Germinal center (tissue), 1 donor: ENCODE measurements around the gene CATSPER4.

ENCODE experiments used
- DNase-seq: peaks from one replicate; pipeline ENCODE4 v3.0.0; 2012; ENCODE audit warnings: mixed read lengths, low spot score

CATSPER4 gene

DNA sequence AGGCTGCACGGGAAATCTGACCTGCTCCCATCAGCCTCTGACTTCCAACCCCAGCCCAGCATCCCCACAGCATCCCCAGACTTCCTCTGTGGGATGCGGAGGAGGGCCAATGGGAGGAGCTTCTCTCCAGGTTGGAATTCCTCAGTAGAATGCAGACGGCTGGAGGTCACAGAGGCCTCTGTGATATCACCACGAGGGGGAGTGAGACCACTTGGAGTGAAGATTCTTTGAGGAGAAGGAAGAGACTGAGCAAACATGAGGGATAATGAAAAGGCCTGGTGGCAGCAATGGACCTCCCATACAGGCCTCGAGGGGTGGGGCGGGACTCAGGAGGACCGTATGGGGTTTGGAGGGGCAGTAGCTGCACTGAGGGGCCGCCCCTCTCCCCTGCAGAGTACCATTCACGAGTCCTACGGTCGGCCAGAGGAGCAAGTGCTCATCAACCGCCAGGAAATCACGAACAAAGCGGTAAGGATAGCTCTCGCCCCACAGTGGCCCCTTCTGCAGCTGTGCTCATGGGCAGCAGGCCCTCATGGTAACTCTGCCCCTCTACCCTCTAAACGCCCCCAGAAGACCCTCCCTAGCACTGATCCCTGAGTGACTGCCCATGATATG is at the start of gene CATSPER4:
TSS of gene CATSPER4 (plus strand) at position 230 of the 615 bp plus-strand sequence. CDS start at position 256, 26 bp downstream.
- DNase-seq, result no peak

DNA sequence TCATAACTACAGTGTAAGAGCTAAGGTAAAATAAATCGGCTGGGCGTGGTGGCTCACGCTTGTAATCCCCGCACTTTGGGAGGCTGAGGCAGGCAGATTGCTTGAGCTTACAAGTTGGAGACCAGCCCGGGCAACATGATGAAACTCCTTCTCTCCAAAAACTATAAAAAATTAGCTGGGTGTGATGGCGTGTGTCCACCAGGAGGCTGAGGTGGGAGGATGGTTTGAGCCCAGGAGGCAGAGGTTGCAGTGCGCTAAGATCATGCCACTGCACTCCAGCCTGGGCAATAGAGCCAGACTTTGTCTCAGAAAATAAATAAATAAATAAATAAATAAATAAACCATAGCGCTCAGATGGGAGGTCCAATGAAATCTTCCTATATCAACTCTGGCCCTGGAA is 48.2 kb upstream of the CATSPER4 start:
- DNase-seq, result no peak

DNA sequence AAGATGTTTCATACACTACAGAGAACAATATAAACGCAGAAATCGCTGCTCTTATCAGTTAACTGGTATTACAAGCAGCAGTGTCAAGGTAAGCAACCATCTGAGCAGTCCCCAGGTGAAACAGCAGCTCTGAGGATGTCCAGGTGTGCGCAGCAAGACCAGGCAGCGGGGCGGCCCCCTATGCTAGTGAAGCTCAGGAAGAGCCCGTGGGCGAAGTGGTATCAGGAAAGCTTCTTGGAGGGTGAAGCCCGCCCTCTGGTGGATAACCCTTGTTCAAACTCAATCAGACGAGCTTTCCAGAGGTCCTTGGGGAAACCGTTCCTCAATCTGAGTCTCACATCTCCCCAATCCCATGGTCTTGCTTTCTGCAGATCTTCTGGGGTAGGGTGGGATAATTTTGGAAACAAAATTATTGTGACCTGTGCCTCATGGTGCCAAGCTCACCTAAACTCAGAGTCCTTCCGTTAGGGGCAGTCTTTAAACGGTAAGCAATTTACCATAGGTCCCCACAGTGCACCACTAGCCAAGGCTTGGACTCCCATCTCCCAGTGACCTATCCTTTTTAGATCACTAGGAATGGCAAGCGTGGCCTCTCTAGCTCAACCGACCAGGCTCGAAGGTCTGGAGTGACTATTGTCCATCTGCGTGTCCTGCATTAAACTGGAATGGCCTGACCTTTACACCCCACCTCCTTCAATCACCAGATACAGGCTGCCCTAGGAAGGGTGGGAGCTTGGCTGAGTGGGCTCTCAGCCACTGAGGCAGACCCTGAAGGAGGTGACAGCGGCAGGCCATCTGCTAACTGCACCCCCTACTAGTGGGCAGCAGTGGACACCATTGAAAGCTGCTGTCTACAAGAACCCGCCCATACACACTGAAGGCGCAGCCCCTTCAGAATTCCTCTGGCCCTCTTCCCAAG is 45.1 kb upstream of the CATSPER4 start:
- peak; percentile 63 for DNase-seq

DNA sequence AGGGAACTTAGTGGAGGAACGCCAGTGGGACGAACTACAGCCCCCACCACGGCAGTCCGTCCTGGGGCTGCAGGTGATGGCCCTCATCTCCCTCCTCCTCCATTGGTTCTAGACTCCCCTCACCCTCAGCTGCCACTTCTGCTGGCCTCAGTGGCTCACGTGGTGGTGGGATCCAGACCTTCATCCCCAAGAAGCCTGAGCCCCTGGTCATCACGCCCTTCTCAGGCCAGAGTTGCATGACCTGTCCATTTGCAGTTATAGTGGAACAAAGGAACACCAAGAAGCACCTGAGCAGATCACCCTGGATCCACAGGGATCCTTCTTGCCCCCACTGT is 44.5 kb upstream of the CATSPER4 start:
- no peak for DNase-seq

DNA sequence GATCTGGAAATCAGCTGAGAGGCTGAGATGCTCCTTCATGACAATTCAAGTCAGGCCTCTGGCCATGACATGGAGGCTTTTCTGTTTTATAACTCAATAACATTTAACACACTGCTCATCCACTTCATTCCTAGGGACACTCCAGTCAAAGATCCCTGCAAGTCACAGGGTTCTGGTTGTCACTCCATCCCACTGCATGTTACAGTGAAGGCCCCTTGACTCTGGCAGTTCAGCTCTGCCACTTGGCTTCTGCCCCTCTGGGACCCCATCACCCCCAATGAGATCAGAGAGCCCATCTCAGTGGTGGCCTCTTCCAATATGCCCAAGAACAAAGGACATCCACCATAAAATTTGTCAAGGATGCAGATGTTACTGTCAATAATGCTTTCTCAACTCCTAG is 41.5 kb upstream of the CATSPER4 start:
- DNase-seq, result no peak

DNA sequence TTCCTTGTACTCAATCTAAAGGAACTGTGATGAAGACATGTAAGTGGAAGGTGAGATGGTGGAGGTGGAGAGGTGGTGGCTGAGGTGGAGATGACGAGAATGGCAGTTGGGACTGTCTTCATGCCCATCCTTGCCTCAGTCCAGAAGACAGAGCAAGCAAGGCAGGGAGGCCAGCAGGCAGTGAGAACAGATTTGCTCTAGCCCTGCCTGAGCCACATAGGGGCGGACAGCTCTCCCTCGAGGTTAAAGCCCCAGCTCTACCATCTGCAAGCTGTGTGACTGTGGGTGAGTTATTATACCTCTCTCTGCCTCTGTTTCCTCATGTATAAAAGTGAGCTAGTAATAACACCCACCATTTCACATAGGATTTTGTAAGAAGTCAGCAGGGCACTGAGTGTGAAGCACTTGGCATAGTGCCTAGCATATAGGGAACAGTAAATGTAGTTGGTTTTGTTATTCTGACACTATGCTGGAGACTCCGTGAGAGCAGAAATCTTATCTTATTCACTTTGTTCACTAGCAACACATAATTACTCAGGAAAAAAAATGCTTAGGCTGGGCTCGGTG is 36.4 kb upstream of the CATSPER4 start:
- no peak for DNase-seq

DNA sequence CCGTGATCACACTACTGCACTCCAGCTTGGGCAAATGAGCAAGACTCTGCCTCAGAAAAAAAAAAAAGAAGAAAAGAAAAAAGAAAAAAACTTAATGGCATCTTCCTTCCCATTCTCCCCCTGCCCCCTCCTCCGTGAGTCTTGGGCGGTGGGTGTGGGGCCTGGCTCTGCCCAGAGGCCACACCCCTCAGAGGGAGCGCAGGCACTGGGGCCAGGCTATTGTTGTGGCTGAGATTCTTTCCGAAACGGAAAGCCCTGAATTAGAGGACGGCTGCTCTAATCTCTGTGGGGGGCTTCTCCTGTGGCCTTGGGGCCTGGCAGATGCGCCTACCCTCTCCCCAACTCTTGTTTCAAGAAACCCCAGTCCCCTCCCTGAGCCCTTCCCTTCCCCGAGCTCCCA is 35.7 kb upstream of the CATSPER4 start:
- no peak for DNase-seq

DNA sequence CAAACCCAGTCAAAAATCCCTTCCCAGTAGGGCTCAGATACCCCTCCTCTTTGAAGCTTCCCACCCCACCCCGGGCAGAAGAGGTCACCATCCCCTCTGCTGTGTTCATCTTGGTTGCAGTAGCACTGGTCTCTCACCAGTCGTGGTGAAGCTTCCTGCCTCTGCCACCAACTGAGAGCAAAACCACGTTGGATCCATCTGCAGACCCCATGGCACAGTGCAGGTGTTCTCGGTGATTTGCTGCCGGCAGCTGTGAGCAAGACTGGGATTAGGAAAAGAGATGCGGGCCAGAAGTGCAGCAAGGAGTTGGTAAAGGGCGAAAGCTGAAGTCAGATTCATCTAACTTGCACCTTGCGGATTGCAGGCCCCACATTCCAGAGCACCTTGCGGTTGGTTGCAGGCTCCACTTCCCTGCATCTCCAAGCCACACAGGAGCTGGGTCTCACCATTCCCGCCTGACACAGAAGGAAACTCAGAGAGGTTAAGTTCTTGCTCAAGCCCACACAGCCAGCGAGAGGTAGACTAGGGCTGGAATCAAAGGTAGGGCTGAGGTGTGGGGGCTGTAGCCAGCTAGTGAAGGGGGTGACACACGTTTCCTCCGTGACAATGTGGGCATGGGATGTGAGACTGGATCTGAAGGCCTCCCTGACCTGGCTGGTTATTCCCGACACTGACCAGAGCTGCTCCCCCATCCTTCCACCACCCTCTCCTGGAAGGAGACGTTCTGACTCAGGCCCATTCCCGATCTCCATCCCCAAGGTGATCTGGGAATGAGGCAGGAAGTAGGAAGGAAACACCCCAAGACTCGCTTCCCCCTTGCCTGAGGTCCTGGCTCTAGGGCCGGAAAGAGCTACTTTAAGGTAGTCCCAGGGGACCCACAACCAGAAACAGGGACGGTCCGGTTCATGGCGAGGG is 34.8 kb upstream of the CATSPER4 start:
- DNase-seq, result no peak

DNA sequence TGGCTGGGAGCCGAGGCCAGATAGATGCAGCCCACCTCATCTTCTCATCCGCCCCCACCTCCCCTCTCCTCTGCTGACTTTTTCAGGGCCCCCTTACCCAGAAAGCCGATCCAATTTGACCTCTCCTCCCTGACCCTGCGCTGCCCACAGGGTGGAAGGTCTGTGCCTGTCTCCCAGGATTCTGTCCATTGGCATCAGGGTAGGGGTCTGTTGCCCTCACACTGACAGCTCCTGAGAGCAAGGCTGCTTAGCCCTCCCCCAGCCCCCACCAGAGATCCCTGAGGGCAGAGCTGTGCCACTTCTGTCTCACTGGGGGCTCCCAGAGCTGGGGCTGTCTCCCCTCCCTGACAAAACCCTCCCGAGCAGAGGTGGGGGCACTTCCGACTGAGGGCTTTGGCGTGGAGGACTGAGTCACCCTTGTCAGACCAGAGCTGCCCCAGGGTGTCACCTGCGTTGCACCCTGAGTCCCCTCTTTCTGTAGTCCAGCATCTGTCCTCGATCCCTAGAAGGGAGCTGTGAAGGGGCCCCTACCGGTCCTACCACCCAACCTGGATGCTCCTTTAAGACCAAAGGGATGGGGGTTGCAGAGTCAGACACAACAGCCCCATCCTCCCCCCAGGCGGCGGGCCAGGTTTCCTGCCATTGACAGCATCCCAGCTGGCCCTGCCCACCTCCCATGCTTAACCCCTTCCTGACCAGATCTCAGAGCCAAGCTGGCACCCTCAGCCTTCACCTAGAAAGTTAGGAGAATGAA is 33.9 kb upstream of the CATSPER4 start:
- no peak for DNase-seq

DNA sequence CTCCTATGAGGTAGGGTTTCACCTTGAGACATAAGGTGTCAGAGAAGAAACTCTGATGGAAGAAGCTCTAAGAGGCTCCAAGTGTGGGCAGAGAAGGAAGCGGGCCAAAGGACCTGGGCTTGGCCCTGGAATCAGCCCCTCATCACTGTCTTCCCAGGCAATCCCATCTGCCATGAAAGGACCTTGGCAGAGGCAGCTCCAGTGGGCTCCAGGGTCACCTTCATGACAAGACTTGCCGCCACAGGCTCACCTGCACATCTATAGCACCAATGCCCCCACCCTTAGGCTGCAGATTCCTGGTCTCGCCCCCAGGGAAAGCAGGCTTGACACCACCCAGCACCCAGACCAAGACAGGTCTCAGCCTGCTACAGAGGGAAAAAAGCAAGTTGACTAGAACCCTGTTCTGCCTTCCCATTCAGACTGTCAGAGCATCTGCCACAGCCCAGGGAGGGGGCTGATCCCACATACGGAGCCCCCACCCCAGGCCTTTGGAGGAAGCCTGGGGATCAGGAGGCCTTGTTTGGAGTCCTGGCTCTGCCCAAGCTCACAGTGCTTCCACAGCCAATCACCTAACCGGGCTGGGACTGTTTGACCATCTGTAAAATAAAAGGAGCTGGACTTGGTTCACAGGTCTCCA is 32.0 kb upstream of the CATSPER4 start:
- no peak for DNase-seq

DNA sequence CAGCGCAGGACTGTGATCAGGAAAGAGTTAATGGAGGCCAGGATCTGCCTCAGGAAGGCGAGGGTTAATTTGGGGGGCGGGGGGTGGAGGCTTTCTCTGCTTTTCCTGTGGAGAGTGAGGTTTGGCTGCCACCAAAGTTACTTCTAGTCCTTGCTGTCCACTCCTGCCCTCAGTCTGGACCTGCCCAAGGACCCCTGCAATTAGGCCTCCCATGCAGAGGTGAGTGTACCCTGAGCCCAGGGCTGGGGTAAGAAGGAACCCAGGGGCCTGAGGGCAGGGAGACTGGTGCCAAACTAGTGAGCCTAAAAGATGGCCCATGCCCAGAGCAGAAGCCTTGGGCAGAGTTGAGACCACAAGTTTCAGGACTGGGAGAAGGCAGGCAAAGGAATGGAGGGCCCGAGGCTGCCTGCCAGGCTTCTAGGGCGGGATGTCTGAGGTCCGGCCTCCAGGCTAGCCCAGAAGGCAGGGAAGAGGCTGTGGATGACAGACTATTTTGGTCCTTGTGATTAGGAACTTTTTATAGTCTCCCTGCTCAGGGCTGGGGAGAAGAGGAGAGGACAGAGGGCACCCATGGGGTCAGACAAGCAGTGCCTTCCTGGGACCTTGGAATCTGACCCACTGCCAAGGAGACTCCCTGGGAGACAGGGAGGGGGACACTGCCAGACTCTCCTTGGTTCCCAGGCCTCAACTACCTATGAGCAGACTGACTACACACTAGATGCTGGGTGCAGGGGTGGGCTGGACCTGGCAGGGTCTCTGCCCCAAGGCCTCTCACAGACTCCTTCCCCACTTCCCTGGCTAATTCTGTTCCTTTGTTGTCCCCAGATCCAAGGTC is 31.3 kb upstream of the CATSPER4 start, which contains the start of gene FAM110D:
TSS of gene FAM110D (plus strand) at position 172 of the 835 bp plus-strand sequence. CDS start 2,213 bp downstream, outside the sequence.
- no peak for DNase-seq

DNA sequence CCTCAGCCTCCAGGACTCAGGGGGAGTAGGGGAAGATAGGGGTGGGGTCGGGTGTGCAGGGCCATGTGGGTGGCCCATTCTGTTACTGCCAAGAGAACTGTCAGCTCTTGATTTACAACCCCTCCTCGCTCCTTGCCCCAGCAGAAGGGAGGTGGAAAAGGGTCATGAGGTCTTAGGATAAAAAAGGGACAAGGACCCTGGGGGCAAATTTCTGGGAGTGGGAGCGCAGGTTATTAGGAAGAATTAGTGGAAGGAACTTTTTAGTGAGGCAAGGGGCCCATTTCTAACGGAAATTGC is 30.7 kb upstream of the CATSPER4 start:
- DNase-seq, result no peak

DNA sequence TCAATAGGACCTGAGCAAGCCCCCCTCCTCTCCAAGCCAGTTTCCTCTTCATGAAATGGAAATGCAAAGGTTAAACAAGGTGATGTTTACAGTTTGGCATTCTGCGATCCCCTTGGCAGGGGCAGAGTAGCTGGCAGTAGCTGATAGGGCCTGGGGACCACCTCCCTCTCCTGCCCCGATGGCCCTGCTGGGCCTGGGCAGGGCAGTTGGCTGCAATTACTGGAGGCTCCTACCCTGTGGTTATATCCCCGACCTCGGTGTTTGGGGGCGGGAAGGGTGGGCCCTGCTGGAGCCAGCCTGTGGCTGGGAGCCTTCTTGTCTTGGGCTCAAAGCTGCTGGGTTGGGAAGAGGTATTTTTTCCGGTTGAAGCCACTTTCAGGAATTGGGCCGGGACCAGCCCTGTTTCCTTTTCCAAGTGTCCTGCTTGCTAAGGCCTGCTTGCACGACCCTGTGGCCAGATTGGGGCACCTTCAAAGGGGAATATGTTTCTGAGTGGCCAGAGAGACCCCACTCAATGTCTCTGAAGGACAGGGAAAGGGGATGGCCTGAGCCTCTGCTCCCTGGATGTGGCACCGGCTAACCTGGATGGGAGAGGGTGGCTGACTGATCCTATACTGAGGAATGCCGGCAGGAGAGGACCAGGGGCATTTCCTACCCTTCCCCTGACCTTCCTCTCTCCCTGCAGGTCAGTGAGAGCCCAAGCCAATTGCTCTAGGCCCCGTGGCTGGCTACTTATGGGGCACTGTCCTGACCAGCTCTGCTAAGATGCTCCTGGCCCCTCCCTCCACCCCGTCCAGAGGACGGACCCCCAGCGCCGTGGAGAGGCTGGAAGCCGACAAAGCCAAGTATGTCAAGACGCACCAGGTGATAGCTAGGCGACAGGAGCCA is 29.6 kb upstream of the CATSPER4 start:
- DNase-seq, result no peak

DNA sequence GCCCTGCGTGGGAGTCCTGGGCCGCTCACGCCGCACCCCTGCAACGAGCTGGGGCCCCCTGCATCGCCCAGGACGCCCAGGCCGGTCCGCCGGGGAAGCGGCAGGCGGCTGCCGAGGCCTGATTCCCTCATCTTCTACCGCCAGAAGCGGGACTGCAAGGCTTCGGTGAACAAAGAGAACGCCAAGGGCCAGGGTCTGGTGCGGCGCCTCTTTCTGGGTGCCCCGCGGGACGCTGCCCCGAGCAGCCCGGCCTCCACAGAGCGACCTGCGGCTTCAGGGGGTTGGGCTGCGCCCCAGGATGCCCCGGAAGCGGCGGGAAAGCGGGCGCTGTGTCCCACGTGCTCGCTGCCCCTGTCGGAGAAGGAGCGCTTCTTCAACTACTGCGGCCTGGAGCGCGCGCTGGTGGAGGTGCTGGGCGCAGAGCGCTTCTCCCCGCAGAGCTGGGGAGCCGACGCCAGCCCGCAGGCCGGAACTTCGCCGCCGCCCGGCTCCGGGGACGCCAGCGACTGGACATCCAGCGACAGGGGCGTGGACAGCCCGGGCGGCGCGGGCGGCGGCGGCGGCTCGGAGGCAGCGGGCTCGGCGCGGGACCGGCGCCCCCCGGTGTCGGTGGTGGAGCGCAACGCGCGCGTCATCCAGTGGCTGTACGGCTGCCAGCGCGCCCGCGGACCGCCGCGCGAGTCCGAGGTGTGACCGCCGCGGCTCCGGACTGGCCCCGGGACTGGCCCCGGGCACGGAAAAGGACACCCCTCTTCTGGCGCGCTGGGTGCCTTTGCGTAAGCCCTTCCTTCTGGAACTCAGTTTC is 28.8 kb upstream of the CATSPER4 start:
- peak; percentile 50 for DNase-seq

DNA sequence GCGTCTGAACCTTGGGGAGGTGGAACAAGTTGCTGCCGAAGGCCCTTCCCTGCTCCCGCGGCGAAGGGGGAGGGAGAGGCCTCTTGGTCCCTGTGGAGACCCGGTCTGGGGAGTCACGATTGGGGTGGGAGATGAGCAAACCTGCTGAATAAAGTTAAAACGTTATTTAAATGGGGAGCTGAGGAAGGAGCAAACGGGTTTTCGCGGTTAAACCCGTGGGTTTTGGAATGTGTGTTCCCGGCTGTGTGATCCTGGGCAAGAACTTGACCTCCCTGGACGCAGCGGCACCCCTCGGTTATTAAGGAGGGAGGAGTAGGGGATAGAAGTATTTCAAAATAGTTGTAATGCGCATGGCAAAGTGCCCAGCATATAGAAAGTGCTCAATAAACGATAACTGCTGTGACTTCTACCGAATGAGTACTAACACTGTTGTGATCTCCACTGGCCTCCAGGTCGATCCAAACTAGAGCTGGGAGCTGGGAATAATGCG is 28.1 kb upstream of the CATSPER4 start:
- no peak for DNase-seq

DNA sequence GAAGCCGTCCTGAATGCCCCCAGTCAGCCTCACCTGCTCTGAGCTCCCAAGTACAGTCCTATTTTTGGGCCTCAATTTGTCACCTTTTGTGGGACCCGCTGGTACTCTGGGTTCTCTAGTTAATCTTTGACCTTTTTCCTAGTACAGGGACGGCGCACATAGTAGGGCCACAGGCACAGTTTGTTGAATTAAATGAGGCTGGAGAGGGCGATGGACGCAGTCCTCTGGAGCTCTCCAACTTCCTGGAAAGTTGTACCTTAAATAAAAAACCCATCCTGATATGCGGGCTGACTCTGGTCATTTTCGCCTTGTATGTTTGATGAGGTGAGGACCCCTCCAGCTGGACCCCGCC is 26.7 kb upstream of the CATSPER4 start:
- no peak for DNase-seq

DNA sequence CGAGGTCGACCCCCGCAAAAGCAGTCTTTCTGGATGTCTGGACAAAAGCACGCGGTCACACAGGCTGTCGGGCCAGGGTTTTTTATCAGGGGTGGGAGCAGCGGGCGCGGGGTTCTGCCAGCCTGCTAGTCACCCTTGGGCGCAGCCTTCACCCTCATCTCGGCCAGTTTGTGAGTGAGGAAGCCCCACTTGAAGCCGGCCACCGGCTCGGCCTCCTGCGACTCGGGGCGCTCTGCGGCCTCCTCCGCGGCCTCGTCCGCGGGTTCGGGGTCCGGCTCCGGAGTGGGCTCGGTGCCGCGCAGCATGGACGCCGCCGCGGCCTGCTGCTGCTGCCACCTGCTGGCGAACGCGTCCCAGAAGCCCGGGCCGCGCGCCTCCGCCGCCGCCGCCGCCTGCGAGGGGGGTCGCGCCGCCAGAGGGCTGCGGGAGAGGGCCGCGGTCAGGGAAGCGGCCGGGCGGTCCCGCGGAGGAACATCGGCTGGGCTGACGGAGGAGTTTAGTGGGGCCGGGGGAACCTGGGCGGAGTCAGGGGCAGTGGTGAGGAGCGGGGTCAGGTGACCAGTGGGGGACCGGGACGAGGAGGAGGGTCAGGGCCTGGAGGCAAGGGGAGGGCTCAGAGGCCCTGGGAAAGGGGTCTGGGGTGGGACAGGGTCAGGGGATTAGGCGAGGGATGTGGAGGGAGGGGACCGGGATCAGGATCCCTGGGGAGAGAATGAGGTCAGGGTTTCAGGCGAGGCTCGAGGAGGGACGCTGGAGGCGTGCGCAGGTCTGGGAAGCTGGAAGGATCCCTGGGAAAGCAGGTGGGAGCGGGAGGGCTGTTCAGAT is 26.2 kb upstream of the CATSPER4 start:
- DNase-seq, result peak; percentile 62
